Liver (tissue), 9 donors: ENCODE data around the gene ZNF217. TPM values are rescaled to one million over a fixed set of nuclear protein-coding genes. Genes with fewer than 3 reads are reported as not detected.

Experiments
- DNase-seq: peaks from one replicate; pipeline ENCODE4 v3.0.0-alpha.2; 2017; ENCODE audit warnings: low spot score
- H3K27ac ChIP-seq, 2 donors: one replicate each; pipeline ENCODE4 v1.7.0; 2013; ENCODE audit warnings: inconsistent platforms in 2 of 2, low read length in 2 of 2, control low read depth in 1 of 2, low read depth in 1 of 2, mild to moderate bottlenecking in 1 of 2
- H3K27me3 ChIP-seq, 4 donors: one replicate each; pipeline versions ENCODE4 v1.6.1 to v1.7.0; 2013; ENCODE audit warnings: low read length in 3 of 4, inconsistent platforms in 1 of 4, mild to moderate bottlenecking in 1 of 4, moderate library complexity in 1 of 4; ENCODE audit not compliant: control insufficient read depth in 4 of 4, insufficient read depth in 4 of 4
- H3K36me3 ChIP-seq, 4 donors: one replicate each; pipeline versions ENCODE4 v1.6.1 to v1.7.0; 2013; ENCODE audit warnings: low read length in 3 of 4, mild to moderate bottlenecking in 3 of 4, low read depth in 1 of 4, moderate library complexity in 1 of 4; ENCODE audit not compliant: control insufficient read depth in 4 of 4, insufficient read depth in 3 of 4
- H3K4me1 ChIP-seq, 4 donors: one replicate each; pipeline versions ENCODE4 v1.6.1 to v1.7.0; 2013; ENCODE audit warnings: low read length in 3 of 4, mild to moderate bottlenecking in 3 of 4, moderate library complexity in 1 of 4; ENCODE audit not compliant: control insufficient read depth in 4 of 4, insufficient read depth in 4 of 4
- H3K4me3 ChIP-seq, 3 donors: one replicate each; pipeline versions ENCODE4 v1.6.1 to v1.7.0; 2013; ENCODE audit warnings: low read length in 3 of 3, control low read depth in 1 of 3, low read depth in 1 of 3, mild to moderate bottlenecking in 1 of 3
- H3K9ac ChIP-seq, 2 donors: one replicate each; pipeline ENCODE4 v1.7.0; 2013; ENCODE audit warnings: low read length in 2 of 2, mild to moderate bottlenecking in 2 of 2, moderate library complexity in 2 of 2, control low read depth in 1 of 2, low read depth in 1 of 2
- H3K9me3 ChIP-seq, 4 donors: one replicate each; pipeline versions ENCODE4 v1.6.1 to v1.7.0; 2013; ENCODE audit warnings: low read length in 3 of 4; ENCODE audit not compliant: control insufficient read depth in 4 of 4
- ATF3 ChIP-seq: IDR thresholded peaks from 2 replicates; pipeline ENCODE4 v1.6.1; 2016; ENCODE audit warnings: antibody characterized with exemption
- CTCF ChIP-seq: fragments of 150-350 bp; IDR thresholded peaks from 2 replicates; pipeline ENCODE4 v1.5.1; 2017; ENCODE audit warnings: improper control_type of control experiment, low read depth, low read length; ENCODE audit not compliant: missing input control
- EGR1 ChIP-seq, 2 donors: IDR thresholded peaks; 2 replicates each; pipeline ENCODE4 v1.6.1; 2016 to 2018; ENCODE audit warnings: antibody characterized with exemption in 2 of 2, low read depth in 2 of 2
- FOXA1 ChIP-seq: IDR thresholded peaks from 2 replicates; pipeline ENCODE4 v1.6.1; 2016; ENCODE audit warnings: antibody characterized with exemption
- FOXA2 ChIP-seq: IDR thresholded peaks from 2 replicates; pipeline ENCODE4 v1.6.1; 2016; ENCODE audit warnings: antibody characterized with exemption
- GABPA ChIP-seq, 2 donors: IDR thresholded peaks in 1 of 2; conservative IDR thresholded peaks in 1 of 2; 2 replicates each; pipeline ENCODE4 v1.6.1; 2016; ENCODE audit warnings: antibody characterized with exemption in 2 of 2, mild to moderate bottlenecking in 1 of 2, moderate library complexity in 1 of 2
- HNF4A ChIP-seq, 2 donors: conservative IDR thresholded peaks; 2 replicates each; pipeline ENCODE4 v1.6.1; 2016; ENCODE audit warnings: antibody characterized with exemption in 2 of 2, mild to moderate bottlenecking in 2 of 2
- HNF4G ChIP-seq: IDR thresholded peaks from 2 replicates; pipeline ENCODE4 v1.6.1; 2016; ENCODE audit warnings: antibody characterized with exemption
- JUND ChIP-seq, 2 donors: IDR thresholded peaks; 2 replicates each; pipeline ENCODE4 v1.6.1; 2016; ENCODE audit warnings: antibody characterized with exemption in 2 of 2
- MAX ChIP-seq: IDR thresholded peaks from 2 replicates; pipeline ENCODE4 v1.6.1; 2016; ENCODE audit warnings: antibody characterized with exemption
- NR2F2 ChIP-seq: IDR thresholded peaks from 2 replicates; pipeline ENCODE4 v1.6.1; 2016; ENCODE audit warnings: antibody characterized with exemption
- RAD21 ChIP-seq, 2 donors: IDR thresholded peaks; 2 replicates each; pipeline ENCODE4 v1.6.1; 2016; ENCODE audit warnings: antibody characterized with exemption in 2 of 2, mild to moderate bottlenecking in 2 of 2
- REST ChIP-seq: IDR thresholded peaks from 2 replicates; pipeline ENCODE4 v1.6.1; 2016; ENCODE audit warnings: antibody characterized with exemption, mild to moderate bottlenecking
- RXRA ChIP-seq, 2 donors: IDR thresholded peaks; 2 replicates each; pipeline ENCODE4 v1.6.1; 2017 to 2018; ENCODE audit warnings: antibody characterized with exemption in 2 of 2, mild to moderate bottlenecking in 1 of 2
- SP1 ChIP-seq: IDR thresholded peaks from 2 replicates; pipeline ENCODE4 v1.6.1; 2018; ENCODE audit warnings: antibody characterized with exemption, mild to moderate bottlenecking
- TAF1 ChIP-seq: conservative IDR thresholded peaks from 2 replicates; pipeline ENCODE4 v1.6.1; 2016; ENCODE audit warnings: antibody characterized with exemption, mild to moderate bottlenecking
- YY1 ChIP-seq: IDR thresholded peaks from 2 replicates; pipeline ENCODE4 v1.6.1; 2016; ENCODE audit warnings: antibody characterized with exemption, mild to moderate bottlenecking
- ZBTB33 ChIP-seq: IDR thresholded peaks from 2 replicates; pipeline ENCODE4 v1.6.1; 2016; ENCODE audit warnings: antibody characterized with exemption
- WGBS: extraction: QIAGEN DNeasy Blood & Tissue Kit; methylation state at CpG from one replicate; pipeline ENCODE4 v1.1.7; 2013; 5-methylcytosine and 5-hydroxymethylcytosine counted together
- polyA plus RNA-seq, 2 donors: library from polyadenylated mRNA; stranded (reverse) in 1 of 2; unstranded in 1 of 2; fragments of 200-250 nt in 1 of 2; fragments of >200 nt in 1 of 2; fragmentation: Nextera tagmentation in 1 of 2; extraction: Ambion mirVana in 1 of 2; gene quantifications; one replicate each; pipeline versions ENCODE4 v1.2.1 to v1.2.3, GENCODE V29; 2013 to 2015
- total RNA-seq, 2 donors: library from RNA; depleted of rRNA; stranded (reverse); fragments of >200 nt; gene quantifications; one replicate each; pipeline ENCODE4 v1.2.3, GENCODE V29; 2014
- donor health status: healthy.
- donor health status: healthy.
- donor health status: healthy.
- donor health status: healthy.
- donor health status: healthy.

The ZNF217 gene
- total and polyA plus RNA-seq, 4 donors: 4.2 to 16.3 (median 11.2) TPM

GRCh38 chr20:53599910-53600632 is 6.4 kb upstream of the ZNF217 start:
- WGBS: 96% methylated on average over 13 of the region's 13 CpGs
- H3K9me3 ChIP-seq: no peaks in the 10 kb centered on the region
- no peaks in the 10 kb centered on the region for H3K36me3 ChIP-seq
- H3K9ac ChIP-seq: no peak overlapping the region
- peaks cover 5 to 10% (median 8%) of the 10 kb centered on the region in 4 donors for H3K4me1 ChIP-seq
- H3K4me3 ChIP-seq: no peak overlapping the region
- no peak overlapping the region for H3K27ac ChIP-seq
- no peaks in the 10 kb centered on the region for H3K27me3 ChIP-seq
- peak; percentile 12 for DNase-seq
- TF ChIP-seq RAD21 (IDR thresholded peaks at IDR 0.05): no peak
- TF ChIP-seq SP1: no peak
- TF ChIP-seq TAF1: no peak
- no peak for TF ChIP-seq HNF4A (conservative IDR thresholded peaks at IDR 0.05)
- no peak for TF ChIP-seq RXRA (IDR thresholded peaks at IDR 0.05)
- no peak for TF ChIP-seq FOXA1
- TF ChIP-seq MAX: no peak
- TF ChIP-seq EGR1 (IDR thresholded peaks at IDR 0.05; ENCODE audit: low read depth in 2 of 2): no peak
- TF ChIP-seq ZBTB33: no peak
- TF ChIP-seq NR2F2: no peak
- no peak for TF ChIP-seq FOXA2
- no peak for TF ChIP-seq JUND (IDR thresholded peaks at IDR 0.05)
- TF ChIP-seq REST: no peak
- TF ChIP-seq HNF4G: no peak
- TF ChIP-seq GABPA (IDR thresholded peaks at IDR 0.05 in 1 of 2, conservative IDR thresholded peaks at IDR 0.05 in 1 of 2): no peak
- TF ChIP-seq YY1: no peak
- TF ChIP-seq CTCF: no peak
- TF ChIP-seq ATF3: no peak
